PC-3 (cell line): Measurements from ENCODE around the gene SLC16A8. TPM values are rescaled to one million over a fixed set of nuclear protein-coding genes. Genes with fewer than 3 reads are reported as not detected.

ENCODE experiments used
- ATAC-seq: fragments of 200-7000 bp; cut with Tn5 transposase; 2 replicates; pipeline ENCODE4 v1.9.1; 2020; ENCODE audit warnings: mild to moderate bottlenecking, moderate library complexity
- BruUV-seq: library from RNA; stranded (reverse); fragments of 400-500 nt; replicated peaks from 2 replicates; lab custom pipeline; 2021; lab: Mats Ljungman, UMichigan
- CTCF ChIA-PET: fragments of 300-600 bp; sonication (Branson Sonifier 250); formaldehyde crosslinking; loops from one replicate; lab custom pipeline; 2022; ENCODE audit warnings: antibody characterized with exemption; lab: Charles Lee
- POLR2A ChIA-PET: fragments of 300-600 bp; sonication (Branson Sonifier 250); formaldehyde crosslinking; loops from one replicate; lab custom pipeline; 2022; ENCODE audit warnings: antibody characterized with exemption; ENCODE audit not compliant: unreplicated experiment; lab: Charles Lee
- DNase-seq: peaks from one replicate; pipeline ENCODE4 v3.0.0-alpha.2; 2015
- H2AFZ ChIP-seq: fragments of 300-600 bp; sonication (generic); 2 replicates; pipeline ENCODE4 v1.6.0; 2016; ENCODE audit warnings: antibody characterized with exemption, low read length
- H3F3A ChIP-seq: fragments of 300-600 bp; sonication (generic); one replicate; pipeline ENCODE4 v1.6.0; 2017; ENCODE audit warnings: antibody characterized with exemption, low read length, control low read depth, mild to moderate bottlenecking; ENCODE audit not compliant: unreplicated experiment
- H3K27ac ChIP-seq: fragments of 300-600 bp; sonication (generic); 2 replicates; pipeline ENCODE4 v1.5.1; 2016; ENCODE audit warnings: mild to moderate bottlenecking, low read length
- H3K27me3 ChIP-seq: fragments of 300-600 bp; sonication (generic); 2 replicates; pipeline ENCODE4 v1.6.1; 2016; ENCODE audit warnings: low read length, mixed read lengths
- H3K36me3 ChIP-seq: fragments of 300-600 bp; sonication (generic); 2 replicates; pipeline ENCODE4 v1.6.1; 2016; ENCODE audit warnings: low read depth, mixed run types, low read length, mixed read lengths
- H3K4me1 ChIP-seq: fragments of 300-600 bp; sonication (generic); 2 replicates; pipeline ENCODE4 v1.5.1; 2016; ENCODE audit warnings: low read length; ENCODE audit not compliant: insufficient read depth
- H3K4me2 ChIP-seq: fragments of 300-600 bp; sonication (generic); 2 replicates; pipeline ENCODE4 v1.6.0; 2016; ENCODE audit warnings: low read length
- H3K4me3 ChIP-seq: fragments of 300-600 bp; sonication (generic); 2 replicates; pipeline ENCODE4 v1.5.1; 2016; ENCODE audit warnings: mild to moderate bottlenecking, low read length, mixed read lengths
- H3K79me2 ChIP-seq: fragments of 300-600 bp; sonication (generic); 2 replicates; pipeline ENCODE4 v1.6.1; 2017; ENCODE audit warnings: low read length, mixed read lengths
- H3K9ac ChIP-seq: fragments of 300-600 bp; sonication (generic); 2 replicates; pipeline ENCODE4 v1.6.0; 2016; ENCODE audit warnings: mild to moderate bottlenecking, low read length
- H3K9me2 ChIP-seq: fragments of 300-600 bp; sonication (generic); replicated peaks from 2 replicates; pipeline ENCODE4 v1.6.1; 2016; ENCODE audit warnings: mixed run types, low read length, mixed read lengths
- H3K9me3 ChIP-seq: fragments of 300-600 bp; sonication (generic); 2 replicates; pipeline ENCODE4 v1.6.1; 2016; ENCODE audit warnings: low read length, mixed read lengths
- H4K20me1 ChIP-seq: fragments of 300-600 bp; sonication (generic); 2 replicates; pipeline ENCODE4 v1.6.1; 2016; ENCODE audit warnings: low read length, mixed read lengths
- EZH2 ChIP-seq: fragments of 300-600 bp; sonication (generic); IDR thresholded peaks from one replicate; pipeline ENCODE4 v1.6.1; 2017; ENCODE audit warnings: antibody characterized with exemption, mild to moderate bottlenecking, low read length; ENCODE audit not compliant: unreplicated experiment
- EZH2phosphoT487 ChIP-seq: fragments of 300-600 bp; sonication (generic); IDR thresholded peaks from 2 replicates; pipeline ENCODE4 v1.6.1; 2018; ENCODE audit warnings: mild to moderate bottlenecking, antibody characterized with exemption, low read length, borderline replicate concordance
- intact Hi-C: fragments of 100-400 bp; cut with micrococcal nuclease; formaldehyde crosslinking; loops from 2 replicates; pipeline ENCODE4 v1.9.0; 2023
- total RNA-seq: library from RNA; depleted of rRNA; stranded (reverse); fragments of >200 nt; gene quantifications from 2 replicates; pipeline ENCODE4 v1.2.3, GENCODE V29; 2014
- TF ChIP-seq, protein P1 (sequence below): fragments of 300-600 bp; sonication (generic); conservative IDR thresholded peaks from 2 replicates; pipeline ENCODE4 v1.5.1; 2017; ENCODE audit warnings: antibody characterized with exemption, low read depth, mild to moderate bottlenecking, low read length

Gene SLC16A8
- total RNA-seq, 1 experiment from 2014 or later, result not detected

DNA sequence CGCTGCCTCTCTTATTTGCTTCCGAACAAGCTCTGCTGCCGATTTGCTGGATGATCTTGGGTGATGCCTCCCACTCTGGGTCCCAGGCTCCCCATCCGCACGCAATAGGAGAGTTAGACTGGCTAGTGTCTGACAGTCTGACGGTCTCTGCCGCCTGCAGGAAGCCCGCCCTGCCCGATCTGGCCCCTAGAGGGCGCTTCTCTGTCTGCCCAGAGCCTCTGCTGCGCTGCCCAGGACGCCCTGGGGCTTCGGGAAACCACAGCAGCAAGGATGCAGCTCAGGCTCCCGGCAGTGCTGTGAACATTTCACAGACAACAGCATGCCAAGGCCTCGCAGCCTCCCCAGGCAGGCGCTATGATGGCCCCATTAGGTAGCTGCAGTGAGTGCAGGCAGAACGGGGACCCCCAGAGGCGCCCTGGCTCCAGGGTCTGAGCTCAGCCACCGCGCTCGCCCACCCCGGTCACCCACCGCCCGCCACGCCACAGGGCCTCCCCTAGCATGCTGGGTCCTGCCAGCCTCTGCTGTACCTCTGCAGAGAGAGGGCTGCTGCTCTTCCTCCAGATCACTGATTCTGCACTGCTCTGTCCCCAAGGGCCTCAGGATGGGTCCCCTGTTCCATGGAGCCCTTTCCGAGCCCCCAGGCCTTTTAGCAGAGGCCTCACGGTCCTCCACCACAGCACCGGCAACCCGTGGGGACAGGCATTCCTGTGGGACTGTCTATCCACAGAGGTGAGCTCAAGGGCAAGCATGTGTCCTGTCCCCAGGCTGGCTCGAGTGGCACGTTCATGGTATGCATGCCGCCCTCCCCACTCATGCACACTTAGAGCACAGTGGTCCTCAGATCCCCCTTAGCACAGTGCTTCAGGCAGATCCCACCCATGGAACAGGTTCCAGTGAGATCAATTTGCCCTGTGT lies 30.8 kb upstream of the SLC16A8 start:
- H3F3A ChIP-seq, result no peaks in the 10 kb centered on the region
- no peaks in the 10 kb centered on the region for H3K79me2 ChIP-seq
- no peak overlapping the region for H3K27ac ChIP-seq
- no peaks in the 10 kb centered on the region for H4K20me1 ChIP-seq
- peak; percentile 97 for ATAC-seq
- H3K4me2 ChIP-seq, result no peak overlapping the region
- H3K27me3 ChIP-seq, result no peaks in the 10 kb centered on the region
- ChIA-PET POLR2A (no interaction called here), CTCF (interaction anchor here (0.6 kb wide), 3 partner anchors 69 to 604 kb away, joined by 3 to 7 read pairs (median 7); no protein-coding TSS in a partner anchor)
- peak; percentile 81 for DNase-seq
- no TSS peak for BruUV-seq
- H3K4me1 ChIP-seq, result no peaks in the 10 kb centered on the region; the same call in 1 of the 2 replicates
- no peaks in the 10 kb centered on the region for H3K9me3 ChIP-seq
- H3K9me2 ChIP-seq, result no peaks in the 10 kb centered on the region
- H3K9ac ChIP-seq, result no peak overlapping the region
- H3K36me3 ChIP-seq, result no peaks in the 10 kb centered on the region
- intact Hi-C loops, result loop anchor here (10.0 kb wide), 1 partner anchor 100 kb away; no protein-coding TSS in a partner anchor
- TF ChIP-seq EZH2 (no peak), EZH2phosphoT487 (no peak)
- TF ChIP-seq, protein P1, sequence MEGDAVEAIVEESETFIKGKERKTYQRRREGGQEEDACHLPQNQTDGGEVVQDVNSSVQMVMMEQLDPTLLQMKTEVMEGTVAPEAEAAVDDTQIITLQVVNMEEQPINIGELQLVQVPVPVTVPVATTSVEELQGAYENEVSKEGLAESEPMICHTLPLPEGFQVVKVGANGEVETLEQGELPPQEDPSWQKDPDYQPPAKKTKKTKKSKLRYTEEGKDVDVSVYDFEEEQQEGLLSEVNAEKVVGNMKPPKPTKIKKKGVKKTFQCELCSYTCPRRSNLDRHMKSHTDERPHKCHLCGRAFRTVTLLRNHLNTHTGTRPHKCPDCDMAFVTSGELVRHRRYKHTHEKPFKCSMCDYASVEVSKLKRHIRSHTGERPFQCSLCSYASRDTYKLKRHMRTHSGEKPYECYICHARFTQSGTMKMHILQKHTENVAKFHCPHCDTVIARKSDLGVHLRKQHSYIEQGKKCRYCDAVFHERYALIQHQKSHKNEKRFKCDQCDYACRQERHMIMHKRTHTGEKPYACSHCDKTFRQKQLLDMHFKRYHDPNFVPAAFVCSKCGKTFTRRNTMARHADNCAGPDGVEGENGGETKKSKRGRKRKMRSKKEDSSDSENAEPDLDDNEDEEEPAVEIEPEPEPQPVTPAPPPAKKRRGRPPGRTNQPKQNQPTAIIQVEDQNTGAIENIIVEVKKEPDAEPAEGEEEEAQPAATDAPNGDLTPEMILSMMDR, result peak; percentile 79
- no peak overlapping the region for H3K4me3 ChIP-seq
- H2AFZ ChIP-seq, result no peak overlapping the region

GRCh38 chr22:38112381-38112780 lies 28.4 kb upstream of the SLC16A8 start:
- H3K36me3 ChIP-seq, result no peaks in the 10 kb centered on the region
- no peaks in the 10 kb centered on the region for H3K79me2 ChIP-seq
- no TSS peak for BruUV-seq
- no peak overlapping the region for H2AFZ ChIP-seq
- H3K4me2 ChIP-seq, result no peak overlapping the region
- intact Hi-C loops, result loop anchor here (10.0 kb wide), 1 partner anchor 102 kb away; no protein-coding TSS in a partner anchor
- H3K9me2 ChIP-seq, result no peaks in the 10 kb centered on the region
- ChIA-PET CTCF (no interaction called here), POLR2A (no interaction called here)
- H3F3A ChIP-seq, result no peaks in the 10 kb centered on the region
- H3K27ac ChIP-seq, result no peak overlapping the region
- H3K9me3 ChIP-seq, result no peaks in the 10 kb centered on the region
- H3K9ac ChIP-seq, result no peak overlapping the region
- no peak for DNase-seq
- no peaks in the 10 kb centered on the region for H4K20me1 ChIP-seq
- TF ChIP-seq EZH2 (no peak), EZH2phosphoT487 (no peak)
- TF ChIP-seq, protein P1, result no peak
- H3K4me3 ChIP-seq, result no peak overlapping the region
- no peaks in the 10 kb centered on the region for H3K27me3 ChIP-seq
- no peaks in the 10 kb centered on the region; the same call in 1 of the 2 replicates for H3K4me1 ChIP-seq
- no peak for ATAC-seq

GRCh38 chr22:38111925-38112355 lies 28.0 kb upstream of the SLC16A8 start:
- H2AFZ ChIP-seq, result no peak overlapping the region
- no peaks in the 10 kb centered on the region for H3K27me3 ChIP-seq
- no peaks in the 10 kb centered on the region for H3K36me3 ChIP-seq
- H3K9ac ChIP-seq, result no peak overlapping the region
- H3K9me2 ChIP-seq, result no peaks in the 10 kb centered on the region
- TF ChIP-seq, protein P1, result no peak
- TF ChIP-seq EZH2phosphoT487 (no peak), EZH2 (no peak)
- CTCF ChIA-PET, result no interaction called here
- H3K4me1 ChIP-seq, result no peaks in the 10 kb centered on the region; the same call in 1 of the 2 replicates
- no peaks in the 10 kb centered on the region for H3K79me2 ChIP-seq
- no peak overlapping the region for H3K4me2 ChIP-seq
- no peaks in the 10 kb centered on the region for H3K9me3 ChIP-seq
- no TSS peak for BruUV-seq
- H3F3A ChIP-seq, result no peaks in the 10 kb centered on the region
- H3K4me3 ChIP-seq, result no peak overlapping the region
- ATAC-seq (no peak), DNase-seq (no peak)
- intact Hi-C loops, result loop anchor here (10.0 kb wide), 1 partner anchor 103 kb away; no protein-coding TSS in a partner anchor
- POLR2A ChIA-PET, result no interaction called here
- no peak overlapping the region for H3K27ac ChIP-seq
- no peaks in the 10 kb centered on the region for H4K20me1 ChIP-seq
